ENCODE results near the gene NCBP2. TPM values are rescaled to one million over a fixed set of nuclear protein-coding genes. Genes with fewer than 3 reads are reported as not detected.

Gene NCBP2
- polyA plus RNA-seq, 3 donors from 2014 or later, result 28.4 to 57.2 (median 36.5) TPM

DNA sequence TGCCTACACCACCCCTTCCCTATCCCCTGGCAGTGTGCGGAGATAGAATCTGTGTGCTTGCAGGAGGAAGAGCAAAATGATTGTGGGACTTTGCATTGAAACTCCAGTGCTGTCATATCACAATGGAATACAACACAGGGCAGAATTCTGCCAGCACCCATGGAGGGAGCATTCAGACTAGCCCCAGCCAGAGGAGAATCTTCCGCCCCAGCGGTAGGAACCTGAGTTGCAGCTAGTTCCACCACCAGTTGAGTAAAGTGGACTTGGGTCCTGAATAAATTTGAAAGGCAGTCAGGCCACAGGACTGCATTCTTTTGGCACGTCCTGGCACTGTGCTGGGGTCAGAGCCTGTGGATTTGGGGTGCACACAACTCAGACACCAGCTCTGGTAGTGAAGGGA, 27.5 kb downstream of the NCBP2 start:
- H3K36me3 Mint-ChIP-seq, result peaks cover 18 to 34% (median 20%) of the 10 kb centered on the region in 3 donors
- H3K4me1 Mint-ChIP-seq, result no peaks in the 10 kb centered on the region

DNA sequence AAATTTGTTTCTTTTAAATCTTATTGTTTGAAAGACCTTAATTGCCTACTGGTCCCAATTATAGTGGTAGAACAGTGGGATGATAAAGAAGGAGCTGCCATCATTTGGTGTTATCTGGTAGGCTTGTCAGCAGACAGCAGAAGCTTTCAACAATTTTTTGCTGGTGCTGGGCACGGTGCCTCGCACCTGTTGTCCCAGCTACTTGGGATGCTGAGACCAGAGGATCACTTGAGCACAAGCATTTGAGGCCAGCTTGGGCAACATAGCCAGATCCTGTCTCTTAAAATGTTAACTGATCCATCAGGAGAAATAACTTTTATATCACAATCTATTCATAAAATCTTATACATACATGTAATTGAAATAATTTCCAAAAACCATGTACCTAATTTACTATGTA, 38.6 kb downstream of the NCBP2 start:
- H3K9me3 Mint-ChIP-seq, result no peaks in the 10 kb centered on the region
- no peak overlapping the region for H3K4me3 Mint-ChIP-seq
- H3K36me3 Mint-ChIP-seq, result peaks cover 15 to 35% (median 35%) of the 10 kb centered on the region in 3 donors
- DNase-seq, result no peak
- H3K27ac Mint-ChIP-seq, result peak overlapping the region in 1 of 6 donors; percentile 16
- peaks cover 0 to 5% (median 0%) of the 10 kb centered on the region in 3 donors for H3K27me3 Mint-ChIP-seq (ENCODE audit: low read depth in 3 of 3)
- H3K4me1 Mint-ChIP-seq, result no peaks in the 10 kb centered on the region

More for the DNA sequence above, 27.5 kb downstream of the NCBP2 start:
- H3K4me3 Mint-ChIP-seq, result no peak overlapping the region
- H3K27ac Mint-ChIP-seq, result no peak overlapping the region
- peaks cover 0 to 2% (median 0%) of the 10 kb centered on the region in 6 donors for H3K9me3 Mint-ChIP-seq
- H3K27me3 Mint-ChIP-seq (ENCODE audit: low read depth in 3 of 3), result peaks cover 0 to 4% (median 0%) of the 10 kb centered on the region in 3 donors
- no peak for DNase-seq

DNA sequence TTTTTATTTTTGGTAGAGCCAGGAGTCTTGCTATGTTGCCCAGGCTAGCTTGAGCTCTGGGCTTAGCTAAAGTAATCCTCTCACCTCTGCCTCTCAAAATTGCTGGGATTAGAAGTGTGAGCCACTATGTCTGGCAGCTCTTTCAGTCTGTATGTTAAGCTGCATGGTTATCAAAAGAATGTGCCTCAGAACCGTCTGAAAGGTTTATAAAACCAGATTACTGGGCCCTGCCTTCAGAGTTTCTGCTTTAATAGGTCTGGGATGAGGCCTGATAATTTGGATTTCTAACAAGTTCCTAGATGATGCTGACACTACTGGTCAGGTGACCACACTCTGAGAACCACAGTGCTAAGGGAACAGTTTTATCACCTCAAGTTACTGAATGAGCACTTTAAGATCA, 40.0 kb downstream of the NCBP2 start:
- no peak for DNase-seq
- Mint-ChIP-seq H3K9me3 (no peaks in the 10 kb centered on the region), H3K4me3 (no peak overlapping the region), H3K27me3 (ENCODE audit: low read depth in 3 of 3) (peaks cover 0 to 7% (median 0%) of the 10 kb centered on the region in 3 donors), H3K27ac (no peak overlapping the region), H3K4me1 (no peaks in the 10 kb centered on the region), H3K36me3 (peaks cover 11 to 35% (median 31%) of the 10 kb centered on the region in 3 donors)

DNA sequence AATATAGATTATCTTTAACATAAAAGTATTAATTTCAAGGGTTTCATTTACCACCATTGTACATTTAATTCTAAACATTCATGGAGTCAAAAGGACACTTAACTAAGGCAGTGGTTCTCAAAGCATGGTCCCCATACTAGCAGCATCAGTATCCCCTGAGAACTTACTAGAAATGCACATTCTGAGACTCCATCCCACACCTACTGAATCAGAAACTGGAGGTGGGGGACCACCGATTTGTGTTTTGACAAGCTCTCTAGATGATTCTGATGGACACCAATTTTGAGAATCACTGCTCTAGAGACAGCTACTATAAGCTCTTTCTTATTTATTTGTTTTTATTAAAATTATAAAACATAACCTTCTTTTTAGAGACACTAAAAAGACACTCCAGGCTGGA, 40.6 kb downstream of the NCBP2 start:
- Mint-ChIP-seq H3K4me1 (peaks cover 0 to 2% of the 10 kb centered on the region in 2 donors), H3K9me3 (no peaks in the 10 kb centered on the region), H3K36me3 (peaks cover 9 to 32% (median 28%) of the 10 kb centered on the region in 3 donors), H3K4me3 (no peak overlapping the region), H3K27me3 (ENCODE audit: low read depth in 3 of 3) (peaks cover 0 to 7% (median 0%) of the 10 kb centered on the region in 3 donors), H3K27ac (no peak overlapping the region)
- DNase-seq, result no peak

DNA sequence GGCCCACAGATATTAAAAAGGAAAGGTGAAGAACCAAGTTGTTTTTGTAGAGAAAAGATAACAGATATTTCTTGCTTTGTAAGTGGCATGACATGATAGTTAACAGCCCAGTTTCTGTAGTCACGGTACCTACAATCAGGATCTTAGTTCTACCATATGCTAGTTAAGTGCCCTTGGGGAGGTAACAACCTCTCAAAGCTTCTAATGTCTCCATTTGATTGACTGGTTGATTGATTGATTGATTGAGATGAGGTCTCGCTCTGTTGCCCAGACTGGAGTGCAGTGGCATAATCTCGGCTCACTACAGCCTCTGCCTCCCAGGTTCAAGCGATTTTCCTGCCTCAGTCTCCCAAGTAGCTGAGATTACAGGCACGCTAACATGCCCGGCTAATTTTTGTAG, 46.1 kb downstream of the NCBP2 start:
- no peak overlapping the region for H3K27ac Mint-ChIP-seq
- peaks cover 0 to 7% (median under 1%) of the 10 kb centered on the region in 3 donors for H3K27me3 Mint-ChIP-seq (ENCODE audit: low read depth in 3 of 3)
- peaks cover 0 to 8% (median 4%) of the 10 kb centered on the region in 3 donors for H3K36me3 Mint-ChIP-seq
- no peak for DNase-seq
- H3K4me3 Mint-ChIP-seq, result no peak overlapping the region
- H3K9me3 Mint-ChIP-seq, result no peaks in the 10 kb centered on the region
- peaks cover 7 to 17% of the 10 kb centered on the region in 2 donors for H3K4me1 Mint-ChIP-seq

DNA sequence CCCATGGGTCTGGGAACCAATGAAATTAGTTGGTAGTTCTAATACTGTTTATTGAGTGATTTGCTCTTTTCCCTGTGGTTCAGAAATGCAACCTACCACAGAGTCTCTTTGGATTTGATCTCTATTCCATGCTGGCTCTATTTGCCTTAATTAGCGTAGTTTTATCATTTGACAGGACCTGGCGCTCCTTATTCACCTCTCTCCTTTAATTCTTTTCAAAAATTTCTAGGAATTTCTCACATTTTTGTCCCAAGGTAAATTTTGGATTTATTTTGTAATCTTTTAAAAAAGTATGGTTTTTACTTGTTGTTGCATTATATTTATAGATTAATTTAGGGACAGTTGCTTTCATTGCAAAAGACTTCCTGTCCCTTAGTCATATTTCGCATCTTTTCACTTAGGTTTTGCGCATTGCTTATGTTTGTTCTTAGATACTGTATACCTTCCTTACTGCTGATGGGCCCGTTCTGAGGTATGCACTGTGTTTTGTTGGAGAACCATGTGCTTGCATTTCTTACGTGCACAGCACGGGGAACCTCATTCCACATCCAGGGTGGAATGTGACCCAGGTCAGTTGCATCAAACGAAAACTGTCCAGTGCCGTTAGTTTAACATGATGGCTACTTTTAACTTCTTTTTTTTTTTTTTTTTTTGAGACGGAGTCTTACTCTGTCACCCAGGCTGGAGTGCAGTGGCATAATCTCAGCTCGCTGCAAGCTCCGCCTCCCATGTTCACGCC, 47.6 kb downstream of the NCBP2 start:
- no peaks in the 10 kb centered on the region for H3K9me3 Mint-ChIP-seq
- no peak for DNase-seq
- no peak overlapping the region for H3K27ac Mint-ChIP-seq
- peaks cover 0 to 4% (median 3%) of the 10 kb centered on the region in 3 donors for H3K27me3 Mint-ChIP-seq (ENCODE audit: low read depth in 3 of 3)
- peaks cover 12 to 26% of the 10 kb centered on the region in 2 donors for H3K4me1 Mint-ChIP-seq
- H3K36me3 Mint-ChIP-seq, result peaks cover 0 to 2% (median 0%) of the 10 kb centered on the region in 3 donors
- H3K4me3 Mint-ChIP-seq, result no peak overlapping the region

DNA sequence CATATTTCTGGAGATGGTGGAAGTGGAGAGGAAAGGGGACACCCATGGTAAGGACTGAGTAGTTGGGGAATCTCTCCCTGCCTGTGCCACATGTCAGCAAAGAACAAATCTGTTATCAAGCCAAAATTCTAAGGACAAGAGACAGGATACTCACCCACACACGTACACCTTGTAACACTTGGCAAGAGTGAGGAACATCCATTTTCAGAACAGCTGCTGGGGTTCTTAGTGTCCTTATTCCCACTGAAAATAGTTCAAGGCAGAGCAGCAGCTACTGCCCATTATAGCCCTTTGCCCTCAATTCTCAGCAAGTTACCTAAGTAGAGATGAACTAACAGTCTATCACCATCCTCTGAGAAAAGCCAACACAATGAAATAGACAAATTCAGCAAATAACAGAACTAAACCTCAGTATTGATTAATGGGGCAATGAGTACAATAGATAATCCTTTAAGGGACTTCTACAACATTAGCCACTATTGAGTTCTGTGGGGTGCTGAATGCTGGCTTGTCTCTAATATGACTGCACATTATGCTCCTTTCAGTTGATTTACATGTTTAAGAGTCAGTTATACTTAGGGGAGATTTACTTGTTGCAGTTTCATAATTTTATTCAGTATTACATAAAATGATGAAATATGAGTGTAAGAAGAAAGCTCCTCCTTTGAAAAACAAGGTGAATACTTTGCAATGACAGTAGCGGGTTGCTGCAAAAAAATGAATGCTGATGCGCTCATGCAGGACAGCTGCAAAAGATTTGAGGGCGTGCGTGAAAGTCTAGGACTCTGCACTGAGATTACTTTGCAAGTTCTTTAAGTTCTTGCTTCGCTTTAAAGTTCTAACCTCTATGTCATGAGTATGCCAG, 52.3 kb downstream of the NCBP2 start:
- Mint-ChIP-seq H3K27ac (peak overlapping the region in 1 of 6 donors; percentile 10), H3K4me1 (peaks cover 11 to 29% of the 10 kb centered on the region in 2 donors), H3K27me3 (ENCODE audit: low read depth in 3 of 3) (peaks cover 0 to 3% (median 0%) of the 10 kb centered on the region in 3 donors), H3K9me3 (no peaks in the 10 kb centered on the region), H3K4me3 (no peak overlapping the region), H3K36me3 (peaks cover 0 to 4% (median 4%) of the 10 kb centered on the region in 3 donors)
- no peak for DNase-seq

DNA sequence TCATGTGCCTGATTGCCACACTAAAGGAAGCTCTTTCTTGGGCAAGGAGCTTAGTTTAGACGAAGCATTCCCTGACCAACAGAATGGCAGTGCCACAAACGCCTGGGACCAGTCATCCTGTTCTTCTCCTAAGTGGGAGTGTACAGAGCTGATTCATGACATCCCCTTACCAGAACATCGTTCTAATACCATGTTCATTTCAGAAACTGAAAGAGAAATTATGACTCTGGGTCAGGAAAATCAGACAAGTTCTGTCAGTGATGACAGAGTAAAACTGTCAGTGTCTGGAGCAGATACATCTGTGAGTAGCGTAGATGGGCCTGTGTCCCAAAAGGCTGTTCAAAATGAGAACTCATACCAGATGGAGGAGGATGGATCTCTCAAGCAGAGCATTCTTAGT, 56.2 kb downstream of the NCBP2 start:
- Mint-ChIP-seq H3K4me3 (no peak overlapping the region), H3K36me3 (peaks cover 0 to 4% (median 4%) of the 10 kb centered on the region in 3 donors), H3K4me1 (peaks cover 18 to 50% of the 10 kb centered on the region in 2 donors), H3K9me3 (no peaks in the 10 kb centered on the region), H3K27ac (no peak overlapping the region), H3K27me3 (ENCODE audit: low read depth in 3 of 3) (peaks cover 0 to 2% (median 0%) of the 10 kb centered on the region in 3 donors)
- no peak for DNase-seq

Other genes starting within 250 kb of the NCBP2 start
- 1 to 10 TPM; 2.3 to 3.3 (median 2.3) TPM for gene CEP19, start 230.3 kb downstream of the NCBP2 start, polyA plus RNA-seq
- gene PIGX, start 230.2 kb downstream of the NCBP2 start, polyA plus RNA-seq, result 10 to 100 TPM; 38.3 to 55.6 (median 42.6) TPM
- gene PAK2, start 202.7 kb downstream of the NCBP2 start, polyA plus RNA-seq, result 10 to 100 TPM; 20.2 to 34.1 (median 21.7) TPM
- 10 to 100 TPM in 1 of 3 donors, 1 to 10 TPM in 2; 8.2 to 12.7 (median 8.3) TPM for gene SENP5, start 74.6 kb downstream of the NCBP2 start, polyA plus RNA-seq
- 1 to 10 TPM; 1.6 to 2.9 (median 2.3) TPM for gene PIGZ, start 26.3 kb upstream of the NCBP2 start, polyA plus RNA-seq
- 1 to 10 TPM in 2 of 3 donors, not detected in 1; 1.1 to 1.3 TPM for gene MELTF, start 87.3 kb upstream of the NCBP2 start, polyA plus RNA-seq

All from immature natural killer cell (primary cell).